SIG-M5 treated with dmso at 0.1 percent for 504 hours (cell line): Measurements from ENCODE around the gene CFAP100.
A peak's percentile ranks its signal among the peaks of the same experiment; 100 is the strongest.

ENCODE experiments used
- DNase-seq: peaks from one replicate; lab custom pipeline; 2025; ENCODE audit not compliant: unreplicated experiment; lab: John Stamatoyannopoulos, UW

Gene CFAP100

DNA sequence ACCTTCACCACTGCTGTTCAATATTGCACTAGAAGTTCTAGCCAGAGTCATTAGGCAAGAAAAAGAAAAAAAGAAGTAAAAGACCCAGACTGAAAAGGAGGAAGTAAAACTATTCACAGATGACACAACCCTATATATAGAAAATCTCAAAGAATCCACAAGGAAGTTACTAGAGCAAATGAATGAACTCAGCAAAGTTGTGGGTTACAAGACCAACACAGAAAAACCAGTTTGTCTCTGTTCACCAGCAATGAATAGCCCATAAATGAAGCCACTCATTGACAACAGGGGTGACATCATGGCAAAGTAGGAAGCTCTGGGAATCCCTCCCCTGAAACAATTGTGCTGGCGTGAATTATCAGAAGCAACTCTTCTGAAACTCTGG is 4.6 kb downstream of the CFAP100 start:
- DNase-seq: peak; percentile 98

DNA sequence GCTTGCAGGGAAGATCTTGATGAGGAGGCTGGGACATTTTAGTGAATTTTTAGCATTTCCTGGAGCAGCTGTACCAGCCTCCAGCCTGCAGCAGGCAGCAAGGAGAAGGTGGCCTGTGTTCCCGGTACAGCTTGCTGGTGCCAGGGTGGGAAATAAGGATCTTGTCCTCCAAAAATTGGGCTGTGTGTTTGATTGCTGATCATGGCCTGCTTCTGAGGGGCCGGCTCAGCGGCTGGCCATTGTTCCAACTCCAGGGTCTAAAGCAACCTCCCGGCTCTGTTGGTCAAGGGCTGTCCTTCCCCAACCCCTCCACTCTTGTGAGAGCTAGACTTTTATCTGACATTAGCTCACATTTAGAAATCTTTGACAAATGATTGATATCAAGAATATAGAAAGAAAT is 5.0 kb downstream of the CFAP100 start:
- no peak for DNase-seq

DNA sequence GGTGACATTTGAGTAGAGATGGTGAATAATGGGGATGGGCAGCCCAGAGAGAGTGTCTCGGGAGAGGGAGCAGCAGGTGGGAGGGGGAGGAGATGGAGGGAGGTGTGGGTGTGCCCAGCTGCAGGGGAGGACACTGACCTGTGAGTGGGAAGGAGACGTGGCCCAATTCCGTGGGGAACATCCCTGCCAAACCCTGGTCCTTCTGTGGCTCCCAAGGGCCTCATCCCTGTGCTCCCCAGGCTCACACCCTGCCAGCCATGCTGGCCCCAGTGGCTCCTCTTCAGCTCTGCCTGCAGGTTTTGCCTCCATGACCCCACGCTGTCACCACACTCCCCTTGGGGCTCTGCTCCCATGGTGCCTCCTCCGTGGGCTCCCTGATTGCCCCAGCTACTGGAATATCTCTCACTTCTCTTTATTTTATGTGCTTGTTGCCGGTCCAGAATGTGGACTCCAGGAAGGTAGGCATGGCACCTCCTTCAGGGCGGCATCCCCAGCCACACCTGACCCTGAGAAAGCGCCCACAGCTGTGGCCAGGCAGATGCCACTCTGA is 7.0 kb downstream of the CFAP100 start:
- DNase-seq: no peak

DNA sequence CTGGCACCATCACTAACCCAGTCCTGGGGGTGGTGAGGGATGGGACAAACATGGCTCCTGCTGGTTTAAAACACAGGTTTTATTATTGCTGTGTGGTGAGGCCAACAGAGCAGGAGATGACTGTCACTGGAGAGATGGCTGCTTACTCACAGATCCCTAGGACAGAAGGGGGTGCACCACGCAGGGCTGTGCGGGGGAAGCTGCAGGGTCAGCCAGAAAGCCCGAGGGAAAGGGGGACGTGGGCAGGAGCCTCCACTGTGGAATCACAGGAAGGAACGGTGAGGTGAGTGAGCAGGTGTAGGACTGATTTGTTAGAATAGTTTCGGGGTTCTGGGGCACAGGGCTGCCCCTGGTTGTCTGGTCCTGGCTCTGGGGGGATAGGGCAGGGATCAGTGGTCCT is 7.5 kb downstream of the CFAP100 start:
- no peak for DNase-seq

DNA sequence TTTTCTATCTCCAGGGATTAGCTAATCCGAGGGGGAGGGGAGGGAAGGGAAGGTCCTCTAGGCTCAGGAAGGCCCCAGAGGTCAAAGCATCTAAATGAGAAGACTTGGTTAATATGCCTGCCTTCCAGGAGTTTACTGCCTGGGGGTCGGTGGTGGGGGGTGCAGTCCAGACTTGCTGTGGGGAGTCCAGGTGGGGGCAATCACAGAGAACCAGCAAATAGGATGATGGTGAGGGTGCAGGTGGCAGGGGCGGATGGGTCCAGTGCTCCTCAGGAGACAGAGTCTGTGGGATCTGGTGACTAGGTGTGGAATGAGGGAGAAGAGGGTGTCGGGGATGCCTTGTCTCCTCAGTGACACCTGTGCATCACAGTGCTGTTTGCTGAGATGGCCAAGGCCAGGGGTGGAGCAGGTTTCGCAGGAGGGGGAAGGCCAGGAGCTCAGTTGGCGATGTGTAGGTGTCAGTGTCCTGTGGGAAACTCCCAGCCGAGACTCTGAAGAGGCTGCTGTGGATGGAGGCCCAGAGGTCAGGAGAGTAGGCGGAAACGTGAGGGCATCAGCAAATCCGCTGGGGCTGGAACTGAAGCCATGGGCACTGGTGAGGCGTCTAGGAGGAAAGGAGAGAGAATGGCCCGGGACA is 8.1 kb downstream of the CFAP100 start:
- DNase-seq: no peak

DNA sequence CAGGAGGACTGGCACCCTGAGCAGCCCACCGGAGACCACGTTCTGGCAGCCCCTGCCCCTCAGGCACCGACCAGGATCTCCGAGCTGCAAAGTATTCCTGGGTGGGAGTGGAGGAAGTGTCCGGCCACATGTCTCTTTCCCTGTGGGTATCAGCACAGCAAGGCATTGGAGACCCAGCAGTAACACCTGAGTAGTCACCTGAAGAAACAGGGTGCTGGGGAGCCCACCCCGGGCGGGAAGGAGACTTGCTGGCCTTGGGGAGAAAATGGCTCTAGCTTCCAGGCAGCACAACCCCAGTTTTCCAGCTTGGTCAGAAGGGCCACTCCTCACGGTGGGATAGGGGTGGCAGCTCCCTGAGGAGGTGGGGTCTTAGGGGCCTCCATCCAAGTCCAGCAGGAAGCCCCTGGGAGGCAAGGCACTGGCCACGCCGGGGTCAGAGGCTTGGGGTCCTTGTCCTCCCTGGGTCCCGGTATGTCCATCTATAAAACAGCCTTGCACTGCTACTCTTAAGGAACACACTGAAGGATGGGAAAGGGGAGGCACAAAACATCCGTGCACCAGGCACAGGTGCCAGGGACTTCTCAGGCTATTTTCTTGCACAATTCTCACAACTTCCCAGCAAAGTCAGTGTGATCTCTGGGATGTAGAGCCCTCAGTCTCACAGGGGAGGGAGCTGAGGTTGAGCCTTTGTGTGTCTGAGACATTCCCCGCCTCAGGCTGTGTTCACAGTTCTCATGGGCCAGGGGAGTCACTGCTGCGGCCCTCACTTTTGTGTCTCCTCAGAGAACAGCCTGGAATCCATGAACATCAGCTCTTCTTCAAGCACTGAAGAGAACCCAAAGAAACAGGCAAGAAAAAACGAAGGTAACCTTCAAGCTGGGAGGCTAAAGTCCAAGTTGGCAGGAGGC is 11.9 kb downstream of the CFAP100 start:
- no peak for DNase-seq

DNA sequence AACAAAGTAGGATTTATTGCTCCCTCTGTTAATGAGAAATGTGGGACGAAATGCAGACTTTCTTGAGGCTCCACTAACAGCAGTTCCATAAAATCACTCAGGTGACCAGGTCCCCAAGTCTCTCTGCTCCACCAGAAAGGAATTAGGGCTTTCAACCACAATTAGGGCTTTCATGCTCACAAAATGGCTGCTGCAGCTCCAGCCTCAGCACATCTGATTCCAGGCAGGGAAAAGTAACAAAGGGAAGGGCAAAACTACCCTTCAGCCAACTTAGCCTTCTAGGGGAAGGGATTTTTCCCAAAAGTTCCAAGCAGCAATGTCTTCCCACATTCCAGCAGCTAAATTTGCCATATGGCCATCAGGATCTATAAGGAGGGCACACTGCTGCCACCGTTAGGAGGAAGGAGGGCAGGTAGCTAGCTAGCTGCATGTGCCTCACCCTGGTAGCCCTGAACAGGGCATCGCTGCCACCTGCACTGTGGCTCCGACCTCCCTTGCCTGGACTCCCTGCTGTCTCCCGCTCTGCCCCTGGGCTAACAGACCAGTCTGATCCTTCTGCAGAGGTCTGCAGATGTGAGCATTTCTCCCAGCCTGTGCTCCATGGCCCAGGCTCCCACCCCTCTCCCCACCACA is 12.8 kb downstream of the CFAP100 start:
- DNase-seq: no peak

DNA sequence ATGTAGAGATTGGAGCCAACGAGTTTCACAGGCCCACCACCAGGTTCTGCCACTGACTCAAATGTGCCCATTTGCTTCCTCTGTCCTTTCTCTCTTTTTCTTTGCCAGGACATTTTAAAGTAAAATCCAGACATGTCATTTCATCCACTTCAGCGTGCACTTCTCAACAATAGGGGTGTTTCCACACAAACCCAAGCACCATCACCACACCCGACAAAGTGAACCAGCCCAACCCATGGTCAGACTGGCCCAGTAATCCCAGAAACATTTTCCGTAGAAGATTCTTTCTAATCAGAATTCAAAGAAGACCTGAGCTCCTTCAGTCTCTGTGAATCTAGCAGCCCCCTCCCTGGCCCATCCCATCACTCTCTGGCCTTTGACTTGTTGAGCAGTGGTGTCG is 13.4 kb downstream of the CFAP100 start:
- DNase-seq: no peak

DNA sequence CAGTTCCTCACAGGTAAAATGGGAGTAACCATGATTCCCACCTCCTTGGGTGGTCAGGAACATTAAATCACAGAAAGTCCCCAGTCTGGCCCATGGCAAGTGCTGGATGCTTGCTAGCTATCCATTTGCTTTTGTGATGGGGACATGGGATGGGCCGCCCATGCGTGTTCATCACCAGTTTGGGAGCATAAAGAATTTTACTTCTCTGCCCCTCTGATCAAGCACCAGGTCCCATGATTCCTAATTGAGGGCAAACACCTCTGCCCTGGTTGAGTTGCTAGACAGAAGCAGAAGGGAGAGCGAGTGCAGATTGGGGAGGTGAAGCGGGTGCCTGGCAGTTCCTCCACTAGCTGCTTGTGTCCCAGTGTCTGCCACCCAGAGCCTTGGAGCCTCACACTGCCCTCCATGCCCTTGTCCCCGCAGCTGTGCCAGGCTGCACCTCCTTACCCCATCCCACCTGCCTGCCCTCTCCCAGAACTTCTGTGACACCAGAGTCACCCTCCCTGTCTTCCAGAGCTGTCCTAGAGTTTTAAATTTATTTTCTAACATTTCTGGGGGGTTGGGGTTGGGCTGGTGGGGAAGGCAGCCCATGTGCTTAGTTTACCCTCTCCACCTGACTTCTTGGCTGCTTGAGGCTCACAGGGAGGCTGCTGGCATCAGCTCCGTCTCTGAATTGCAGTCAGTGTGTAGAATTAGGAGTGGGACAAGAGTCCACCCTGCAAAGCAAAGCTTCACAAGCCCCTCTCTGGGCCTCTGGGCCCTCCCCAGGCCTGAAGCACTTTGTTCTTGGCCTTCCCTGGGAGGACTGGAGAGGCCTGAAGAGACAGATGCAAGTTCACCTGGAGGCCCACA is 18.4 kb downstream of the CFAP100 start:
- DNase-seq: no peak

DNA sequence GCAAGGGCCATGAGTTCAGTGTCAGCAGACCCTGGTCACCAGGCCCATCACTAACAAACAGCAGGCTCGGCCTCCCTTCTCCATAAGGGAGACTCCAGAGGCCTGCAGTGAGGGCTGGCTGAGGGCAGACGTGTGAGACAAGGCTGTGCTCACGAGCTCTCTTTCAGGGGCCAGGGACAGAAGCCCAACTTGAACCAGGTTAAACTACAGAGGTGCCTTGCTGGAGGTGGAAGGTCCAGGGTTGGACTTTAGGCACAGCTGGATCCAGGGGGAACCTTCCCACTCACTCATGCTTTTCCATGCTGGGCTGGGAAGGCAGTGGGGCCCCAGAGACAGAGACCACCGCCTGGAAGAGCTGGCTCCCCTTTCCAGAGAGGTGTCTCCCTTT is 19.0 kb downstream of the CFAP100 start:
- DNase-seq: no peak

DNA sequence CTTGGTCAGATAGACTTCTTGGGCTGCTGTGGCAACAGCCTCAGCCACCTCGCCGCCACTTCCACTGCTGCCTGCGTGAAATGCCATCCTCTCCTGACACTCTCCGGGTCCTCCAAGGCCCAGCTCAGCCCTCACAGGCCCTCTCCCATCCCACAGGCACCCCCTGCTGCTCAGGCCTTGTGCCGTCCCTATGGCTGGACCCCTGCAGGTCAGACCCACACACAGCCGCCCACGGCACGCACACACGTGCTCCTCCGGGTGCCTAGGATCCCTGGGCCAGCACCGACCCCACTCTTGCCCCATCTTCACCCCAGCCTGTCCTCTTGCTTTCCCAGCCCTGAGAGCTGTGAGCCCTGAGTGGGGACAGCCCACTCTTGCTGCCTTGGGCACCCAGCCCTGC is 19.7 kb downstream of the CFAP100 start:
- no peak for DNase-seq

DNA sequence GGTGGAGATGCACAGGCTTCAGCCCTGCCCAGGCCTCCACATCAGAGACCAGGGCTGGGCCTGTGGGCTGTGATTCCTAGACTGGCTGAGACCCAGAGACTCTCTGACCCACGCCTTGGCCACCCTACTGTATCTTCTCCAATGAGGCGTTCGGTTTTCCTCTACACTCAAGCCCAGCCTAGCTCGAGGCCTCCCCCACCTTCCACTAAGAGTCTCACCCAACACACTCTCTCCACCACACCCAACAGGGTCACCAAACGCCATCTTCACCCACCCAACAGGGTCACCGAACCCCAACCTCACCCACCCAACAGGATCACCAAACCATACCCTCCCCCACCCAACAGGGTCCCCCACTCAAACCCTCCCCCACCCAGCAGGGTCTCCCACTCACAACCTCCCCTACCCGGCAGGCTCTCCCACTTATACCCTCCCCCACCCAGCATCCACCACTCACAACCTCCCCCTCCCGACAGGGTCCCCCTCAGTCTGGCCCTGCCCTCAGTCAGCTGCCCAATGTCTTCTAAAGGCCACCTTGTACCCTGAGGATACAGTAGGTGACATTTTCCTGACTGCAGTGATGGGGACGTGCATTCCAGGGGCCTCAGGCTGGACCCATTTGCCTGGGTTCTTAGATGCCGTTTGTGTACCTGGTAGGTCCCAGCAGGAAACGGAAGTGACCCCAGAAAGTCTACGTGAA is 20.4 kb downstream of the CFAP100 start:
- DNase-seq: no peak

DNA sequence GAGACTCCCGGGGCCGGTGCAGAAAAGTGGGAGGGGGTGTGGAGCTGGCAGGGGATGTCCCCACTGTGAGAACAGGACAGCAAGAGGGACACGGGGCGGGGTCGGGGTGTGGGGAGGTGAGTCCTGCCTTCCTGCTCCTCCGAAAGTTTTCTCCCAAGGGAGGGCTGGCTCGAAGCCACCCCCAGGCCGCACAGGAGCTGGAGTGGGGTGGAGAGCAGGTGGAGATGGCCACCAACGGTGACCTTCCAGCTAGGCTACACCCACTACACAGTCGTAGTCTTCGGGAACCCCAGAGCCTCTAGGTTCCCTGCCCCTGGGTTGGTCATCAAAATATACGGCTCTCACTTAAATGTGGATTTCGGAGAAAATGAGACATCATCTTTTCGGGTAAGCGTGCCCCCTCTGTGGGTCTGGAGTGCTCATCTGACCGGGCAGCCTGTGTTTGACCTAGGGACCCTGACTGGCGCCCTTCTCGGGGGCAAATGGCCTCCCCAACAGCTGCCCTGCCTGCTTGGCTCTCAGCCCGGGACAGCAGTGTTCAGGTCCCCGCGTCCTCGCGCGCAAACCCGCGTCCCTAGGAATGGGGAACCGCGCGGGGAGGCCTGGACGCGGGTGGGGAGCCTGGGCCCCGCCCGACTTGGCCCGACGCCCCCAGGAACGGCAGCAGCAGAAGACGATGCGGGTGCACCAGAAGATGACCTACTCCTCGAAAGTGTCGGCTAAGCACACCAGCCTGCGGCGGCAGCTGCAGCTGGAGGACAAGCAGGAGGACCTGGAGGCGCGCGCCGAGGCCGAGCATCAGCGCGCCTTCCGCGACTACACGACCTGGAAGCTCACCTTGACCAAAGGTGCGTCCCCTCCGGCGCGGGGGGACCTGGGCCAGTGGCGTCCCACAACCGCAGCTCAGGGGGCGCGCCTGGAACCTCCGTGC is 21.2 kb downstream of the CFAP100 start:
- DNase-seq: no peak

DNA sequence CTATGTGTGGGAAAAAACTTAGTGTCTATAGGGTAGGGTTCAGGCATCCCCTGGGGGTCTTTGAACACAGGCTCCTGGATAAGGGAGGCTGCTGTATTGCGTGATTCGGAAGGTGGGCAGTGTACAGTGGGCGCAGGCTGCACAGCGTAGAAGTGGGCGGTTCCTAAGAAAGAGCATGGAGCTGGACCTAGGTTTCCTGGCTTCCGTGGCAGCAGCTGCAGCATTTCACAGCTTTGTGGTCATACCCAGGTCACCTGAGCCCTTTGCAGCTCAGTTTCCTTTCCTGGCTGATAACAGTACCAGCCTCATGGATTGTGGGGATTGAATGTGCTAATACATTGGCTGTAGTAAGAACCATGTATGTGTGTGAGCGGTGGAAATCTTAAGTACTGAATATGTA is 22.2 kb downstream of the CFAP100 start:
- no peak for DNase-seq

DNA sequence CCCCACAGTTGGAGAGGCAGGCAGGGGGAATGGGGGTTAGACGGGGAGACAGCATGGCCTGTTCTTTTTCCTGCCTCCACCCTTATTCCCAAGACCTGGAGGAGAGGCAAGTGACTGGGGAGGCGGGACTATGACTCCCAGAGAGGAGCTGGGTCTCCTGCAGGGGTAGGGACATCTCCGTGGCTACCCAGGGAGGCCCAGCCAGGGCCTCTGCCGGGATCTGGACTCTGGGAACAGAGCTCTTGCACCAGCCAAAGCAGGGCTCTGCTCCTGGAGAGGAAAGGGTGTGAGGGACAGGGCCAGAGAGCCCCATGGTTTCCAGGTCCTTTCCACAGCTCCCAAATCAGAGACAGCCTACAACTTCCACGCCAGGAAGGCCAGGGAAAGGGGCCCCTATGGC is 22.8 kb downstream of the CFAP100 start:
- DNase-seq: no peak

DNA sequence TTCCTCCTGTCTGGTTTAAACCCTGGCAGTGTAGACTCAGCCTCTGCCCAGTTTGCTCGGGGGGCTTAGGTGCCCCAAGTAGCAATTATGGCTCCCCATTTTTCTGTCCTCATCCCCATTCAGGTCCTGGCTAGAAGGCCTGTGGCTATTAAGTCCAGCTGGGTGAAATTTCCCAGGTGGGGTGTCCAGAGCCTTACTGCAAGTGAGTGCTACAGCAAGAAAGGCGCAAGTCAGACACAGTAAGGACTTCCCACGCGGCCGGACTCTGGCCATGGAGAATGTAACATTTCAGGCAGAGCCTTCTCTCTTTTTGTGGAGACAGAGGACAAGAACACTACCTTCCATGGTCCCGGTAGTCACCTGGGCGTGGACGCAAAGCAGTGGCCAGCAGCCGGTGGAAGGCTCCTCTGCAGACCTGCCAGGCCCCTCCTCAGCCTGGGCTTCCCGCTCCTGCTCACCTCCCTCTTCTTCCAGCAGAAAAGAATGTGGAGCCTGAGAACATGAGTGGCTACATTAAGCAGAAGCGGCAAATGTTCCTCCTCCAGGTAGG is 23.3 kb downstream of the CFAP100 start:
- DNase-seq: no peak

DNA sequence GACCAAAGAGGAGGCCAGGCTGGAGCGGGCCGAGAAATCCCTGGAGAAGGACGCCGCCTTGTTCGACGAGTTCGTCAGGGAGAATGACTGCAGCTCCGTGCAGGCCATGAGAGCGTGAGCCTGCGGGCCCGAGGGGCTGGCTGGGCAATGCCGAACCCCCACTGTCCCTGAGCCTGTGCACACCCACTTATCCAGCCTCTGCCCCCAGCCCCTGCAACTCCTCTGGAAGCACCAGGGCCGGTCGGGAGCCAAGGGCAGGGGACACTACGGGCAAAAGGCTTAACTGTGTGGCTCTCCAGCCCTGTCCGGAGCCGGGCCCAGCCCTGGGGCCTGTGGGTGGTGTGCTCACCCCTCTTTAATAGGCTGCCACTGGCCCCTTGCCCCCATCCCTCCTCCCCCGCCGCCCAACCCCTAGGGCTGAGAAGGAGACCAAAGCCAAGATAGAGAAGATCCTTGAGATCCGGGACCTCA is 24.0 kb downstream of the CFAP100 start:
- DNase-seq: no peak

DNA sequence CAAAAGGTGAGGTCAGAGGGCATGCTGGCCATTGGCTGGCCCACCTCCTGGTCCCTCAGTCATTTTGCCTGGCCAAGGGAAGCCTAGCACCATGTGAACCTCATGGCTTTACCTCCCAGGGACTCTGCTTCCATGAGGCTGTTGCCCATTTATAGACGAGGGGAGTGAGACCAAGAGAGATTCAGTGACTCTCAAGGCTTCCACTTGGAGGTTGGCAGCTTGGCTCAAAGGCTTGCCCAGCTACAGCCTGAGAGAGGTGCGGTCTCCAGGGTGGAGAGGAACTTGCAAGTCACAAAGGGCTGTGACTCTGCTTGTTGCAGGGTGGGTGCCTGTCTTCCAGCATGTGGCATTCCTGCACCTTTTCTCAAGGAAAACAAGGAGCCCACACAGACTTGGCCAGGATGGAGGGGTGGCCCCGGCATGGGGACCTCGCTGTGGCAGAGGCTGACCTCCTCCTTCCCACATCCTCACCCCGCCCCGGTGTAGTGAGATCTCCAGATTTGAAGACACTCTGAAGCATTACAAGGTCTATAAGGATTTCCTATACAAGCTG is 24.5 kb downstream of the CFAP100 start:
- no peak for DNase-seq
